ENCODE measurements around the gene EIF3B.
"Not testable (repeated sequence)": the region's sequence is repeated elsewhere in the genome, so short reads cannot be mapped to it uniquely, and the experiment has no call there.

EIF3B gene

DNA sequence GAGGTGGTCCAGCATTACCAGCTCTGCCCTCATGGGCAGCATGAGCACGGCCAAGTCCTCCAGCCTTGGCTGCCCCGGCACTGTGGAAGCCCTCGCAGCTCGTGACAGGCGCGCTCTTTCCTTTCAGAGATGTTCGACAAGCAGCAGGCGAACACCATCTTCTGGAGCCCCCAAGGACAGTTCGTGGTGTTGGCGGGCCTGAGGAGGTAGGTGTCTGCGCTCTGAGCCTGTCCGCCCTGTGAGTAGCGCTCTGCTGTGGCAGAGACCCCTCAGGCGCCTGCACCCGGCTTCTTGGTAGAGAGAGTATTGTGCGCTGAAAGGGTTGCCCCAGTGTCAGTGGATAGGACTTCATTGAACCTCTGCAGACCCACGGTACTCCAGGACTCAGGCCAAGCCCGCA is 19.8 kb downstream of the EIF3B start:
- no peak for DNase-seq (ENCODE audit: extremely low spot score)
- TF ChIP-seq TARDBP (IDR thresholded peaks at IDR 0.05) (no peak), HDGF (IDR thresholded peaks at IDR 0.05; ENCODE audit: borderline replicate concordance) (no peak), LEF1 (IDR thresholded peaks at IDR 0.05; ENCODE audit: borderline replicate concordance) (no peak), ZNF384 (IDR thresholded peaks at IDR 0.05) (no peak), SP1 (IDR thresholded peaks at IDR 0.05) (no peak), FOXM1 (IDR thresholded peaks at IDR 0.05; ENCODE audit: borderline replicate concordance) (no peak), BHLHE40 (IDR thresholded peaks at IDR 0.05; ENCODE audit: borderline replicate concordance) (no peak), FOXA1 (IDR thresholded peaks at IDR 0.05) (no peak), SUZ12 (IDR thresholded peaks at IDR 0.05) (no peak)
- TF ChIP-seq, protein P1, sequence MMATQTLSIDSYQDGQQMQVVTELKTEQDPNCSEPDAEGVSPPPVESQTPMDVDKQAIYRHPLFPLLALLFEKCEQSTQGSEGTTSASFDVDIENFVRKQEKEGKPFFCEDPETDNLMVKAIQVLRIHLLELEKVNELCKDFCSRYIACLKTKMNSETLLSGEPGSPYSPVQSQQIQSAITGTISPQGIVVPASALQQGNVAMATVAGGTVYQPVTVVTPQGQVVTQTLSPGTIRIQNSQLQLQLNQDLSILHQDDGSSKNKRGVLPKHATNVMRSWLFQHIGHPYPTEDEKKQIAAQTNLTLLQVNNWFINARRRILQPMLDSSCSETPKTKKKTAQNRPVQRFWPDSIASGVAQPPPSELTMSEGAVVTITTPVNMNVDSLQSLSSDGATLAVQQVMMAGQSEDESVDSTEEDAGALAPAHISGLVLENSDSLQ (IDR thresholded peaks at IDR 0.05): no peak
- ChIA-PET POLR2A (no interaction called here), CTCF (no interaction called here)

DNA sequence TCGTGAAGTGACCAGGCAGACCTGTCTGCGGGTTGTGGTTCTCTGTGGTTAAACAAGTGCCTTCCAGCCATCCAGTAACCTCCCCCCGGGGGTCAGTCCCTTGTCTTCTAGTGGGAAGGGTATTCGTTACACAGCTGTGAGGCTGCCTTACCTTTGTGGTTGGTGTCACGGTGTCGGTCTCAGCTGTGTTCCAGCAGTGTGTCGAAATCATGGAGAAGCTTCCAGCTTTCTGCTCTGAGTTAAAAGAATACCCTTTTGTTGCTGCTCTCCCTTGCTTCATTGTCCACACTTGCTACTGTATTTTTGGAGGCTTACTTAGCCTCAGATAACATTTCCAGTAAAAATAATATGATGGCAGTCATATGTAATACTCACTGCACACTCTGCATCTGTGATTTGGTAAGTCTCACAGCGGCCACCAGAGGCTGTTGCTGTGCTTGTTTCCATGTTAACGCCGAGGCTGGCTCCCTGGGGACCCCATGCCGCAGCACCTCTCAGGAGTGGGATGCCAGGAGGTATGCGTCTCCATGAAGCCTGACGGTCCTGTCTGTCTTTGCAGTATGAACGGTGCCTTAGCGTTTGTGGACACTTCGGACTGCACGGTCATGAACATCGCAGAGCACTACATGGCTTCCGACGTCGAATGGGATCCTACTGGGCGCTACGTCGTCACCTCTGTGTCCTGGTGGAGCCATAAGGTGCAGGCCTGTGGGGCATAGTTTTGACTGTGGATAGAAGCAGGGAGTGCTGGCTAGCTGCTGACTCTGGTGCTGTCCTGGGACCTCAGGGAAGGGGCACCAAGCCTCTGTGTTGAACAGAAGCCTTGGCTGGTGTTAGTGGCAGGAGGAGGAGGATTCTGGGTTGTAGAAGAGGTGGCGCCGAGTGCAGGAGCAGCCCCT is 20.5 kb downstream of the EIF3B start:
- POLR2A ChIA-PET: no interaction called here
- no peak for DNase-seq (ENCODE audit: extremely low spot score)
- no peak for TF ChIP-seq ELF4 (IDR thresholded peaks at IDR 0.05)
- TF ChIP-seq, protein P1 (IDR thresholded peaks at IDR 0.05): no peak
- TF ChIP-seq HDGF (IDR thresholded peaks at IDR 0.05; ENCODE audit: borderline replicate concordance): no peak
- no peak for TF ChIP-seq LEF1 (IDR thresholded peaks at IDR 0.05; ENCODE audit: borderline replicate concordance)
- TF ChIP-seq ARNT (IDR thresholded peaks at IDR 0.05): no peak
- TF ChIP-seq L3MBTL2 (conservative IDR thresholded peaks at IDR 0.05): no peak
- TF ChIP-seq CTBP1 (IDR thresholded peaks at IDR 0.05; ENCODE audit: borderline replicate concordance): no peak
- TF ChIP-seq ZNF384 (IDR thresholded peaks at IDR 0.05): no peak
- no peak for TF ChIP-seq SP1 (IDR thresholded peaks at IDR 0.05)
- no peak for TF ChIP-seq BHLHE40 (IDR thresholded peaks at IDR 0.05; ENCODE audit: borderline replicate concordance)
- no peak for TF ChIP-seq FOXA1 (IDR thresholded peaks at IDR 0.05)
- TF ChIP-seq TARDBP (IDR thresholded peaks at IDR 0.05): no peak
- TF ChIP-seq FOXK2 (IDR thresholded peaks at IDR 0.05): no peak
- TF ChIP-seq SUZ12 (IDR thresholded peaks at IDR 0.05): no peak
- no peak for TF ChIP-seq FOXM1 (IDR thresholded peaks at IDR 0.05; ENCODE audit: borderline replicate concordance)
- TF ChIP-seq NFRKB (IDR thresholded peaks at IDR 0.05): no peak
- CTCF ChIA-PET: no interaction called here

DNA sequence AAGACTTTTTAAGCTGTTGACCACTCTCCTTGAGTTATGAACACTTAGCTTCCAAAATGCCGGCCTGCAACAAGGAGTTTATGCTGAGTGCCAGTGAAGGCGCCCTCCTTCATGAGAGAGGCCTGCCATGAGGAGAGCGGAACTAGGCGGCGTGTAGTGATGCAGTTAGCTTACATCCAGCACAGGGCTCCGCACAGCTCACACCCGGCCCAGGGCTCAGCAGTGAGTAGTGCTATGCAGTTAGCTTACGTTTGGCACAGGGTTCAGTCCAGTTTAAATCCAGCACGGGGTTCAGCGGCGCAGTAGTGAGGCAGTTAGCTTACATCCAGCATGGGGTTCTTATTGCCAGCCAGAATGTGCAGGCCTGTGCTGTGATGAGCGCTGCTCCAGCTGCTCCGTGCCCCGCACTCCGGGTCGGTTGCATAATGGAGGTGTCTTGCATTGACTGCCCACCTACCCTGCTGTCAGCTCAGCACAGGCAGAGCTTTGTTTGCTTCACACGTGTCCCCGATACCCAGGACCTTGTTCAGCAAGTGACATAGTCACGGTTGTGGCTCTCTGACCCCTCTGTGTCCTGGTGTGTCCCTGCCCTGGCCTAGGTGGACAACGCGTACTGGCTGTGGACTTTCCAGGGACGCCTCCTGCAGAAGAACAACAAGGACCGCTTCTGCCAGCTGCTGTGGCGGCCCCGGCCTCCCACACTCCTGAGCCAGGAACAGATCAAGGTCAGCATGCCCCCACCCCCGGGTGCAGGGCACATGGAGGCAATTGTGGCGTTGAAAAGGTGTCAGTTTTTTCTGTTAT is 21.9 kb downstream of the EIF3B start:
- DNase-seq (ENCODE audit: extremely low spot score): no peak
- CTCF ChIA-PET: no interaction called here
- TF ChIP-seq HDGF (IDR thresholded peaks at IDR 0.05; ENCODE audit: borderline replicate concordance) (no peak), ZNF384 (IDR thresholded peaks at IDR 0.05) (no peak), L3MBTL2 (conservative IDR thresholded peaks at IDR 0.05) (no peak), FOXA1 (IDR thresholded peaks at IDR 0.05) (no peak), SP1 (IDR thresholded peaks at IDR 0.05) (no peak), LEF1 (IDR thresholded peaks at IDR 0.05; ENCODE audit: borderline replicate concordance) (no peak), SUZ12 (IDR thresholded peaks at IDR 0.05) (no peak), NFRKB (IDR thresholded peaks at IDR 0.05) (no peak), TARDBP (IDR thresholded peaks at IDR 0.05) (no peak), CTBP1 (IDR thresholded peaks at IDR 0.05; ENCODE audit: borderline replicate concordance) (no peak), ELF4 (IDR thresholded peaks at IDR 0.05) (no peak), BHLHE40 (IDR thresholded peaks at IDR 0.05; ENCODE audit: borderline replicate concordance) (no peak), ARNT (IDR thresholded peaks at IDR 0.05) (no peak), FOXK2 (IDR thresholded peaks at IDR 0.05) (no peak), FOXM1 (IDR thresholded peaks at IDR 0.05; ENCODE audit: borderline replicate concordance) (no peak)
- TF ChIP-seq, protein P1 (IDR thresholded peaks at IDR 0.05): no peak
- POLR2A ChIA-PET: no interaction called here

DNA sequence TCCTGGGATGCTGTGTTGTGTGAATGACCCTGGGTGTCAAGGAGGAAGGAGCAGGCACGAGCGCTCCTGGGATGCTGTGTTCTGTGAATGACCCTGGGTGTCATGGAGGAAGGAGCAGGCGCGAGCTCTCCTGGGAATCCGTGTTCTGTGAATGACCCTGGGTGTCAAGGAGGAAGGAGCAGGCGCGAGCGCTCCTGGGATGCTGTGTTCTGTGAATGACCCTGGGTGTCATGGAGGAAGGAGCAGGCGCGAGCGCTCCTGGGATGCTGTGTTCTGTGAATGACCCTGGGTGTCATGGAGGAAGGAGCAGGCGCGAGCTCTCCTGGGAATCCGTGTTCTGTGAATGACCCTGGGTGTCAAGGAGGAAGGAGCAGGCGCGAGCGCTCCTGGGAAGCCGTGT is 22.9 kb downstream of the EIF3B start:
- POLR2A ChIA-PET; CTCF ChIA-PET; DNase-seq (ENCODE audit: extremely low spot score): not testable (repeated sequence)

DNA sequence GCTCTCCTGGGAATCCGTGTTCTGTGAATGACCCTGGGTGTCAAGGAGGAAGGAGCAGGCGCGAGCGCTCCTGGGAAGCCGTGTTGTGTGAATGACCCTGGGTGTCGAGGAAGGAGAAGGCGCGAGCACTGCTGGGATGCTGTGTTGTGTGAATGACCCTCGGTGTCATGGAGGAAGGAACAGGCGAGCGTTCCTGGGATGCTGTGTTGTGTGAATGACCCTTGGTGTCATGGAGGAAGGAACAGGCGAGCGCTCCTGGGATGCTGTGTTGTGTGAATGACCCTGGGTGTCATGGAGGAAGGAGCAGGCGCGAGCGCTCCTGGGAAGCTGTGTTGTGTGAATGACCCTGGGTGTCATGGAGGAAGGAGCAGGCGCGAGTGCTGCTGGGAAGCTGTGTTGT is 23.5 kb downstream of the EIF3B start:
- POLR2A ChIA-PET; CTCF ChIA-PET; DNase-seq (ENCODE audit: extremely low spot score): not testable (repeated sequence)

DNA sequence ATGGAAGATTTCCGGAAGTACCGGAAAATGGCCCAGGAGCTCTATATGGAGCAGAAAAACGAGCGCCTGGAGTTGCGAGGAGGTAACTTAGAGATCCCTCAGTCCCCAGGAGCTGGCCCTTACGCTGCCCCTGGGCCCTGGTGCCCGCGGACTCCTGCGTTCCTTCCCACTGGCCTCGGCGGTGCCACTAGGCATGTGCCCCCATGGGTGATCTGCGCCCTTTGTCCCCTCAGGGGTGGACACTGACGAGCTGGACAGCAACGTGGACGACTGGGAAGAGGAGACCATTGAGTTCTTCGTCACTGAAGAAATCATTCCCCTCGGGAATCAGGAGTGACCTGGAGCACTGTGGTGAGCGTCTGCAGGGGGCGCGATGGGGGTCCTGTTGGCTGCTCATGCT is 24.5 kb downstream of the EIF3B start:
- POLR2A ChIA-PET: no interaction called here
- CTCF ChIA-PET: interaction anchor here (0.7 kb wide), 1 partner anchor 179 kb away, joined by 3 read pairs; no protein-coding TSS in a partner anchor
- no peak for TF ChIP-seq TARDBP (IDR thresholded peaks at IDR 0.05)
- no peak for TF ChIP-seq NFRKB (IDR thresholded peaks at IDR 0.05)
- no peak for TF ChIP-seq ARNT (IDR thresholded peaks at IDR 0.05)
- TF ChIP-seq SP1 (IDR thresholded peaks at IDR 0.05): no peak
- no peak for TF ChIP-seq SUZ12 (IDR thresholded peaks at IDR 0.05)
- TF ChIP-seq, protein P1 (IDR thresholded peaks at IDR 0.05): no peak
- TF ChIP-seq LEF1 (IDR thresholded peaks at IDR 0.05; ENCODE audit: borderline replicate concordance): no peak
- no peak for TF ChIP-seq HDGF (IDR thresholded peaks at IDR 0.05; ENCODE audit: borderline replicate concordance)
- no peak for TF ChIP-seq BHLHE40 (IDR thresholded peaks at IDR 0.05; ENCODE audit: borderline replicate concordance)
- TF ChIP-seq CTBP1 (IDR thresholded peaks at IDR 0.05; ENCODE audit: borderline replicate concordance): no peak
- no peak for TF ChIP-seq L3MBTL2 (conservative IDR thresholded peaks at IDR 0.05)
- no peak for TF ChIP-seq FOXA1 (IDR thresholded peaks at IDR 0.05)
- TF ChIP-seq ELF4 (IDR thresholded peaks at IDR 0.05): no peak
- TF ChIP-seq FOXM1 (IDR thresholded peaks at IDR 0.05; ENCODE audit: borderline replicate concordance): no peak
- no peak for TF ChIP-seq FOXK2 (IDR thresholded peaks at IDR 0.05)
- TF ChIP-seq ZNF384 (IDR thresholded peaks at IDR 0.05): no peak
- DNase-seq (ENCODE audit: extremely low spot score): no peak

Data from HEK293T (cell line).